Body of pancreas (tissue), 4 donors: ENCODE results near the gene WNK2. TPM values are rescaled to one million over a fixed set of nuclear protein-coding genes. Genes with fewer than 3 reads are reported as not detected.

Experiments used
- ATAC-seq: fragments of 150-250 bp; one replicate; pipeline ENCODE4 v1.9.1; 2016
- DNase-seq, 4 donors: peaks; one replicate each; pipeline ENCODE4 v3.0.0-alpha.2; 2019
- H3K27ac ChIP-seq, 4 donors: fragments of 200-600 bp; sonication (generic); 1 replicate in 3 of 4; 2 replicates in 1 of 4; pipeline versions ENCODE4 v1.5.1 to v1.6.1; 2016 to 2019; ENCODE audit warnings: mild to moderate bottlenecking in 1 of 4, mixed read lengths in 1 of 4, moderate library complexity in 1 of 4
- H3K27me3 ChIP-seq, 2 donors: fragments of 200-600 bp; sonication (generic); one replicate each; pipeline ENCODE4 v1.6.0; 2016; ENCODE audit warnings: mild to moderate bottlenecking in 1 of 2
- H3K36me3 ChIP-seq, 2 donors: fragments of 200-600 bp; sonication (generic); replicated peaks in 1 of 2; 2 replicates each; pipeline ENCODE4 v1.5.1; 2016; ENCODE audit warnings: low read depth in 2 of 2; ENCODE audit not compliant: insufficient read depth in 1 of 2
- H3K4me1 ChIP-seq: fragments of 200-600 bp; sonication (generic); one replicate; pipeline ENCODE4 v1.6.0; 2016
- H3K4me3 ChIP-seq, 2 donors: fragments of 200-600 bp; sonication (generic); 1 replicate in 1 of 2; 2 replicates in 1 of 2; pipeline ENCODE4 v1.5.1; 2016 to 2019
- H3K9me3 ChIP-seq, 3 donors: fragments of 200-600 bp; sonication (generic); 1 replicate in 2 of 3; 2 replicates in 1 of 3; pipeline ENCODE4 v1.5.1; 2016
- POLR2A ChIP-seq, 3 donors: fragments of 450-650 bp; IDR thresholded peaks; one replicate each; pipeline ENCODE4 v1.6.1; 2016; ENCODE audit warnings: antibody characterized with exemption in 3 of 3, mild to moderate bottlenecking in 2 of 3
- WGBS, 2 donors: methylation state at CpG; one replicate each; pipeline ENCODE4 v1.1.5; 2017; 5-methylcytosine and 5-hydroxymethylcytosine counted together
- intact Hi-C: fragments of 100-400 bp; cut with DNase I; formaldehyde crosslinking; loops from one replicate; pipeline ENCODE4 v1.15.1; 2023
- total RNA-seq, 2 donors: library from RNA; depleted of rRNA; stranded (reverse); fragments of >200 nt; gene quantifications; one replicate each; pipeline ENCODE4 v1.1.0, GENCODE V29; 2016
- TF ChIP-seq, protein P1 (sequence below), 7 experiments: fragments of 450-650 bp in 4 of 7; fragments of 200-600 bp in 3 of 7; sonication (generic) in 3 of 7; IDR thresholded peaks; one replicate each; pipeline ENCODE4 v1.5.1; 2016 to 2019; ENCODE audit warnings: antibody characterized with exemption in 7 of 7

WNK2 gene
- total RNA-seq, 2 donors from 2014 or later, result 85.4 to 173 TPM

DNA sequence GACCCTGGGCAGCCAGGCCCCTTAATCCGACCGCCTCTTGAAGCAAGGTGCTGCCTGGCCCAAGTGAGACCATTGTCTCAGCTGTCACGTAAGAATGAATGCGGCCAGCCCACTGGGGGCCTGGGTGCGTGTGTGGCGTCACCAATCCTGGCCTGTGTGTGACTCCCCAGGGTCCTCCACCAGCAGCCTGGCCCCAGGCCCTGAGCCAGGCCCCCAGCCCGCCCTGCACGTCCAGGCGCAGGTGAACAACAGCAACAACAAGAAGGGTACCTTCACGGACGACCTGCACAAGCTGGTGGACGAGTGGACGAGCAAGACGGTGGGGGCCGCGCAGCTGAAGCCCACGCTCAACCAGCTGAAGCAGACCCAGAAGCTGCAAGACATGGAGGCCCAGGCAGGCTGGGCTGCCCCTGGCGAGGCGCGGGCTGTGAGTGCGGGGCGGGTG, 124.2 kb downstream of the WNK2 start:
- Histone ChIP-seq H3K27ac (no peak overlapping the region), H3K27me3 (no peaks in the 10 kb centered on the region), H3K36me3 (no peaks in the 10 kb centered on the region), H3K4me3 (no peak overlapping the region), H3K9me3 (no peaks in the 10 kb centered on the region), H3K4me1 (peaks cover 18% of the 10 kb centered on the region)
- 91 to 92% methylated on average over 17 to 22 of the region's 22 CpGs for WGBS, 2 donors
- intact Hi-C loops, result no loop called here
- ATAC-seq, result no peak
- DNase-seq, result peak in 1 of 4 donors; percentile 10
- TF ChIP-seq POLR2A (IDR thresholded peaks at IDR 0.05), result no peak
- TF ChIP-seq, protein P1, sequence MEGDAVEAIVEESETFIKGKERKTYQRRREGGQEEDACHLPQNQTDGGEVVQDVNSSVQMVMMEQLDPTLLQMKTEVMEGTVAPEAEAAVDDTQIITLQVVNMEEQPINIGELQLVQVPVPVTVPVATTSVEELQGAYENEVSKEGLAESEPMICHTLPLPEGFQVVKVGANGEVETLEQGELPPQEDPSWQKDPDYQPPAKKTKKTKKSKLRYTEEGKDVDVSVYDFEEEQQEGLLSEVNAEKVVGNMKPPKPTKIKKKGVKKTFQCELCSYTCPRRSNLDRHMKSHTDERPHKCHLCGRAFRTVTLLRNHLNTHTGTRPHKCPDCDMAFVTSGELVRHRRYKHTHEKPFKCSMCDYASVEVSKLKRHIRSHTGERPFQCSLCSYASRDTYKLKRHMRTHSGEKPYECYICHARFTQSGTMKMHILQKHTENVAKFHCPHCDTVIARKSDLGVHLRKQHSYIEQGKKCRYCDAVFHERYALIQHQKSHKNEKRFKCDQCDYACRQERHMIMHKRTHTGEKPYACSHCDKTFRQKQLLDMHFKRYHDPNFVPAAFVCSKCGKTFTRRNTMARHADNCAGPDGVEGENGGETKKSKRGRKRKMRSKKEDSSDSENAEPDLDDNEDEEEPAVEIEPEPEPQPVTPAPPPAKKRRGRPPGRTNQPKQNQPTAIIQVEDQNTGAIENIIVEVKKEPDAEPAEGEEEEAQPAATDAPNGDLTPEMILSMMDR (IDR thresholded peaks at IDR 0.05), result no peak

DNA sequence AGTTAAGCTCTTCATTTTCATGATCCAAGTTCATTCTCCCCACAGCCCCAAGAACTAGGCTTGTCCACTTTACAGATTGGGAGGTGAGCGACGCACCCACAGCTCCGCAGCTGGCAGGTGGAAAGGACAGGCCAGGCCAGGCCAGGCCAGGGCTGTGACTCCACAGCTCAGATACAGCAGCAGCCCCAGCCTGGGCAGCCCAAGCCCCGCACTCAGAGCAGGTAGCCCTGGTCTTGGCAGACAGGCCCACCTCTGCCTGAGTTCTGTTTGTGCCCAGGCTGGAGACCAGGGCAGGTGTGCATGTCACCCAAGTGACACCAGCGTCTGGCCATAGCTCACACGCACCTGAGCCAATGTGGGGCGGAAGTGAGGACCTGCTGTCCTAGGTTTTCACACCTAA, 124.7 kb downstream of the WNK2 start:
- peaks cover 23% of the 10 kb centered on the region for H3K4me1 ChIP-seq
- H3K27me3 ChIP-seq, result no peaks in the 10 kb centered on the region
- 80 to 92% methylated on average over 3 to 7 of the region's 7 CpGs for WGBS, 2 donors
- no peaks in the 10 kb centered on the region for H3K9me3 ChIP-seq
- TF ChIP-seq, protein P1 (IDR thresholded peaks at IDR 0.05), result no peak
- TF ChIP-seq POLR2A (IDR thresholded peaks at IDR 0.05), result no peak
- DNase-seq (peak in 1 of 4 donors; percentile 13), ATAC-seq (no peak)
- no peak overlapping the region for H3K27ac ChIP-seq
- H3K36me3 ChIP-seq, result no peaks in the 10 kb centered on the region
- H3K4me3 ChIP-seq, result no peak overlapping the region
- intact Hi-C loops, result no loop called here

DNA sequence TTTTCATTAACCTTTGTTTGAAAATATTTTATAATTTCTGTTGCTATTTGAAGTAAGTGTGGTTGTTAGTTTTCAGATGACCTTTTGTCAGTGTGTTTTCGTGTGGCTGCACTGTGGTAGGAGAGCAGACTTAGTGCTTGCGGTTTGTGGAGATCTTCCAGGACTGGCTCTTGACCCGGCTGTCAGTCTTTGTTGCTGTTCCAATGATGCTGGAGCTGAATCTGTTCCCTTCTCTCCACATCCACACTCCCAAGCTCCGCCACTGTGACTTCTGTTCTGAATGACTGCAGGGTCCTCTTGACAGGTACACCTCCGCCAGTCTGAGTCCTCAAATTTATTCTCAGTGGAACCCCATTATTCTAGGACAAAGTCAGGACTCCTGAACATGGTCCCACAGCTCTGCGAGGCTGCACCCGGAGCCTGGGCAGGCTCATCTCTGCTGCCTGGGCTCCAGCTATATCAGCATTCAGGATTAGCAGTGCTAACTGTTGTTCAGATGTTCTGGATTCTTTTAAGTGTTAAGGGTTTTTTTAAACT, 126.0 kb downstream of the WNK2 start:
- intact Hi-C loops, result no loop called here
- H3K27ac ChIP-seq, result no peak overlapping the region
- H3K36me3 ChIP-seq, result no peaks in the 10 kb centered on the region
- no peak for TF ChIP-seq POLR2A (IDR thresholded peaks at IDR 0.05)
- TF ChIP-seq, protein P1 (IDR thresholded peaks at IDR 0.05), result no peak
- ATAC-seq (no peak), DNase-seq (no peak)
- WGBS, 2 donors, result 92 to 93% methylated on average over 7 of the region's 7 CpGs
- peaks cover 19% of the 10 kb centered on the region for H3K4me1 ChIP-seq
- H3K4me3 ChIP-seq, result no peak overlapping the region
- no peaks in the 10 kb centered on the region for H3K9me3 ChIP-seq
- H3K27me3 ChIP-seq, result no peaks in the 10 kb centered on the region

DNA sequence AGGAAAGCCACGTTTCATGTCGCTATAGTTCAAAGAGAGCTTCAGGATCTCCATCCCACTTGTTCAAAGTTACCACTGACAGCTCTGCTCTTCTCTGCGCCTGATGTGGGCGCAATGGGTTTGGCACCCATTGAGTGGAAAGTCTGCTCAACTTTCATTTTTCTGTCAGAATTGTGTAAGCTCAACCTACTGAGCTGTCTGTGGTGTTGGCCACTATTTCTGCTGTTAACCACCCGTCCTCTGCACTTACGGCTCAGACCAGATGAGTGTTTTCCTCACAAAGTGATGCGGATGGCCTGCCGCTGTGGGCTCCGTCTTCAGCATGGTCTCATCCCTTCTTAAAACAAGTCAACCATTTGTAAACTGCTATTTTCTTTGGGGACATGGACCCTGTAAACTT, 131.2 kb downstream of the WNK2 start:
- TF ChIP-seq, protein P1 (IDR thresholded peaks at IDR 0.05), result no peak
- no peak for TF ChIP-seq POLR2A (IDR thresholded peaks at IDR 0.05)

DNA sequence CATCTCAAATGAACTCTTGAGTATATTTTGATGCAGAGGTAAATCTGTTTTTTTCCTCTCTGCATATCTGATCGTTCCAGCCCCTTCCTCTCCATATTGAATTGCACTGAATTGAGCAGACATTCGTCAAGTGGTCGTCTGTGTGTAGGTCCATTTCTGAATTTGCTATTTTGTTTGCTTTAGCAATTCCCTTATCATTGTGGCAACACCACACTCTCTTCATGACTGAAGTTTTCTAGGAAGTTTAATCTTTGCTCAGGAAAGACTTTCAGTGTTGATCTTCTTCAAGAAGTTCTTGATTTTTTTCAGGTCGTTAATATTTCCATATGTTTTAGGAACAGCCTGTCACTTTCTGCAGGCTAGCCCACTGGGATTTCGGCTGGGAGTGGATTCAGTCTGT, 132.0 kb downstream of the WNK2 start:
- Histone ChIP-seq H3K4me3 (no peak overlapping the region), H3K9me3 (no peaks in the 10 kb centered on the region), H3K27ac (no peak overlapping the region), H3K36me3 (no peaks in the 10 kb centered on the region), H3K4me1 (peaks cover 19% of the 10 kb centered on the region), H3K27me3 (no peaks in the 10 kb centered on the region)
- ATAC-seq (no peak), DNase-seq (no peak)
- WGBS, 2 donors, result 27 to 31% methylated on average over 5 of the region's 5 CpGs
- intact Hi-C loops, result no loop called here
- no peak for TF ChIP-seq POLR2A (IDR thresholded peaks at IDR 0.05)
- TF ChIP-seq, protein P1 (IDR thresholded peaks at IDR 0.05), result no peak

More for the DNA sequence above, 131.2 kb downstream of the WNK2 start:
- intact Hi-C loops, result no loop called here
- no peak for ATAC-seq
- 95 to 97% methylated on average over 9 of the region's 9 CpGs for WGBS, 2 donors
- no peak for DNase-seq
- Histone ChIP-seq H3K4me1 (peaks cover 19% of the 10 kb centered on the region), H3K36me3 (no peaks in the 10 kb centered on the region), H3K27me3 (no peaks in the 10 kb centered on the region), H3K27ac (no peak overlapping the region), H3K9me3 (no peaks in the 10 kb centered on the region), H3K4me3 (no peak overlapping the region)
